Panc1 (cell line): ENCODE data around the gene HSPA12A. TPM values are rescaled to one million over a fixed set of nuclear protein-coding genes. Genes with fewer than 3 reads are reported as not detected.

Experiments used
- ATAC-seq: fragments of 200-7000 bp; cut with Tn5 transposase; 2 replicates; pipeline ENCODE4 v1.9.1; 2020; ENCODE audit warnings: mild to moderate bottlenecking, moderate library complexity
- BruUV-seq: library from RNA; stranded (reverse); fragments of 400-500 nt; replicated peaks from 2 replicates; lab custom pipeline; 2021; lab: Mats Ljungman, UMichigan
- CTCF ChIA-PET: fragments of 300-600 bp; sonication (Branson Sonifier 250); formaldehyde crosslinking; loops from one replicate; lab custom pipeline; 2022; ENCODE audit warnings: antibody characterized with exemption; lab: Charles Lee
- POLR2A ChIA-PET: fragments of 300-600 bp; sonication (Branson Sonifier 250); formaldehyde crosslinking; loops from one replicate; lab custom pipeline; 2022; ENCODE audit warnings: antibody characterized with exemption; lab: Charles Lee
- DNase-seq: peaks from one replicate; pipeline ENCODE4 v3.0.0-alpha.2; 2010; ENCODE audit warnings: low read depth, low spot score
- H3K27ac ChIP-seq: 2 replicates; pipeline ENCODE4 v1.5.1; 2011; ENCODE audit warnings: mild to moderate bottlenecking, low read length, inconsistent platforms
- H3K27me3 ChIP-seq: fragments of 200-500 bp; sonication (Bioruptor generic); 2 replicates; pipeline ENCODE4 v1.6.0; 2014; ENCODE audit warnings: low read length, inconsistent platforms; ENCODE audit not compliant: control insufficient read depth, insufficient read depth
- H3K36me3 ChIP-seq: fragments of 200-500 bp; sonication (Bioruptor generic); 2 replicates; pipeline ENCODE4 v1.5.1; 2014; ENCODE audit warnings: inconsistent platforms, mild to moderate bottlenecking, low read length, moderate library complexity; ENCODE audit not compliant: control insufficient read depth, insufficient read depth
- H3K4me1 ChIP-seq: 2 replicates; pipeline ENCODE4 v1.5.1; 2011; ENCODE audit warnings: inconsistent platforms, mild to moderate bottlenecking, low read length, moderate library complexity; ENCODE audit not compliant: control insufficient read depth, insufficient read depth
- H3K4me3 ChIP-seq, 2 experiments: 2 replicates each; pipeline ENCODE4 v1.5.1; 2011 to 2012; ENCODE audit warnings: low read depth in 2 of 2, low read length in 2 of 2, mild to moderate bottlenecking in 2 of 2, inconsistent platforms in 1 of 2, moderate library complexity in 1 of 2
- H3K9me3 ChIP-seq: fragments of 200-500 bp; sonication (Bioruptor generic); 2 replicates; pipeline ENCODE4 v1.5.1; 2014; ENCODE audit warnings: low read depth, mild to moderate bottlenecking, inconsistent platforms, low read length, moderate library complexity; ENCODE audit not compliant: control insufficient read depth, insufficient read depth
- POLR2AphosphoS5 ChIP-seq: IDR thresholded peaks from 2 replicates; pipeline ENCODE4 v1.6.1; 2012; ENCODE audit warnings: mild to moderate bottlenecking, low read depth, low read length, moderate library complexity
- SIN3A ChIP-seq: IDR thresholded peaks from 2 replicates; pipeline ENCODE4 v1.6.1; 2012; ENCODE audit warnings: low read depth, mild to moderate bottlenecking, low read length, moderate library complexity, borderline replicate concordance; ENCODE audit not compliant: insufficient read depth
- TCF7L2 ChIP-seq: IDR thresholded peaks from 2 replicates; pipeline ENCODE4 v1.6.1; 2011; ENCODE audit warnings: mild to moderate bottlenecking, low read depth, low read length, inconsistent platforms
- in situ Hi-C: cut with HindIII; loops from 2 replicates; pipeline ENCODE4 v1.10.0; 2016; ENCODE audit warnings: low sequenced_read_pairs, low pct_unique_long_range_greater_than_20kb
- intact Hi-C: fragments of 100-400 bp; cut with micrococcal nuclease; formaldehyde crosslinking; loops from one replicate; pipeline ENCODE4 v1.10.0; 2022; ENCODE audit not compliant: unreplicated experiment
- total RNA-seq: library from RNA; stranded (reverse); gene quantifications from one replicate; pipeline ENCODE4 v1.2.1, GENCODE V29; 2021; ENCODE audit not compliant: unreplicated experiment
- TF ChIP-seq, protein P1 (sequence below), 2 experiments: IDR thresholded peaks; 2 replicates each; pipeline ENCODE4 v1.6.1; 2011 to 2012; ENCODE audit warnings: low read depth in 2 of 2, control low read depth in 1 of 2, low read length in 1 of 2, mild to moderate bottlenecking in 1 of 2, moderate library complexity in 1 of 2; ENCODE audit not compliant: insufficient read depth in 1 of 2
- TF ChIP-seq, protein P2 (sequence below): fragments of 450-650 bp; IDR thresholded peaks from 2 replicates; pipeline ENCODE4 v1.5.1; 2017; ENCODE audit warnings: mild to moderate bottlenecking

HSPA12A gene
- total RNA-seq, 1 experiment from 2014 or later, result 7.7 TPM

DNA sequence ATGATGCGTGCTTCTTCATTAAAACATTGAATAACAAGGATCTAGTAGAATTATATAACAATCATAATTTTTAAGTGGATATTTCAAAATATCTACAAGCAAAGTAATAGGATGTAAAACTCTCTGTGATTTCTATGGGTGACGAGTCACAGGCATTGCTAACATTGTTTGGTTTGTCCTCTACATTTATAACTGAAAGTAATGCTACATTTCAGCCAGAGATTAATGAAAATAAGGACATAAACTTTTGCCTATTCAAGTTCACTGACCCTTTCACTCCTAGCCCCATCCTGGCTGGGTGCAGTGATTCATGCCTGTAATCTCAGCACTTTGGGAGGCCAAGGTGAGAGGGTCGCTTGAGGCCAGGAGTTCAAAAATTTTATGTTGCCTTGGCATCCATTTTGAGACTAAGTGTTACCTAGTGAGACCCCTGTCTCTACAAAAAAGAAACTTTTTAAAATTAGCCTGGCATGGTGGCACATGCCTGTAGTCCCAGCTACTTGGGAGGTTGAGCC is 38.4 kb upstream of the HSPA12A start:
- POLR2A ChIA-PET, result no interaction called here
- in situ Hi-C loops (no loop called here), intact Hi-C loops (no loop called here)
- Histone ChIP-seq H3K9me3 (no peaks in the 10 kb centered on the region), H3K4me3 (no peak overlapping the region), H3K27ac (no peak overlapping the region), H3K4me1 (no peaks in the 10 kb centered on the region), H3K27me3 (no peaks in the 10 kb centered on the region), H3K36me3 (no peaks in the 10 kb centered on the region)
- no peak for TF ChIP-seq TCF7L2
- TF ChIP-seq, protein P1, sequence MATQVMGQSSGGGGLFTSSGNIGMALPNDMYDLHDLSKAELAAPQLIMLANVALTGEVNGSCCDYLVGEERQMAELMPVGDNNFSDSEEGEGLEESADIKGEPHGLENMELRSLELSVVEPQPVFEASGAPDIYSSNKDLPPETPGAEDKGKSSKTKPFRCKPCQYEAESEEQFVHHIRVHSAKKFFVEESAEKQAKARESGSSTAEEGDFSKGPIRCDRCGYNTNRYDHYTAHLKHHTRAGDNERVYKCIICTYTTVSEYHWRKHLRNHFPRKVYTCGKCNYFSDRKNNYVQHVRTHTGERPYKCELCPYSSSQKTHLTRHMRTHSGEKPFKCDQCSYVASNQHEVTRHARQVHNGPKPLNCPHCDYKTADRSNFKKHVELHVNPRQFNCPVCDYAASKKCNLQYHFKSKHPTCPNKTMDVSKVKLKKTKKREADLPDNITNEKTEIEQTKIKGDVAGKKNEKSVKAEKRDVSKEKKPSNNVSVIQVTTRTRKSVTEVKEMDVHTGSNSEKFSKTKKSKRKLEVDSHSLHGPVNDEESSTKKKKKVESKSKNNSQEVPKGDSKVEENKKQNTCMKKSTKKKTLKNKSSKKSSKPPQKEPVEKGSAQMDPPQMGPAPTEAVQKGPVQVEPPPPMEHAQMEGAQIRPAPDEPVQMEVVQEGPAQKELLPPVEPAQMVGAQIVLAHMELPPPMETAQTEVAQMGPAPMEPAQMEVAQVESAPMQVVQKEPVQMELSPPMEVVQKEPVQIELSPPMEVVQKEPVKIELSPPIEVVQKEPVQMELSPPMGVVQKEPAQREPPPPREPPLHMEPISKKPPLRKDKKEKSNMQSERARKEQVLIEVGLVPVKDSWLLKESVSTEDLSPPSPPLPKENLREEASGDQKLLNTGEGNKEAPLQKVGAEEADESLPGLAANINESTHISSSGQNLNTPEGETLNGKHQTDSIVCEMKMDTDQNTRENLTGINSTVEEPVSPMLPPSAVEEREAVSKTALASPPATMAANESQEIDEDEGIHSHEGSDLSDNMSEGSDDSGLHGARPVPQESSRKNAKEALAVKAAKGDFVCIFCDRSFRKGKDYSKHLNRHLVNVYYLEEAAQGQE (IDR thresholded peaks at IDR 0.05; ENCODE audit: insufficient read depth in 1 of 2, low read depth in 2 of 2, low read length in 1 of 2), result no peak
- no peak for TF ChIP-seq POLR2AphosphoS5
- TF ChIP-seq, protein P2, sequence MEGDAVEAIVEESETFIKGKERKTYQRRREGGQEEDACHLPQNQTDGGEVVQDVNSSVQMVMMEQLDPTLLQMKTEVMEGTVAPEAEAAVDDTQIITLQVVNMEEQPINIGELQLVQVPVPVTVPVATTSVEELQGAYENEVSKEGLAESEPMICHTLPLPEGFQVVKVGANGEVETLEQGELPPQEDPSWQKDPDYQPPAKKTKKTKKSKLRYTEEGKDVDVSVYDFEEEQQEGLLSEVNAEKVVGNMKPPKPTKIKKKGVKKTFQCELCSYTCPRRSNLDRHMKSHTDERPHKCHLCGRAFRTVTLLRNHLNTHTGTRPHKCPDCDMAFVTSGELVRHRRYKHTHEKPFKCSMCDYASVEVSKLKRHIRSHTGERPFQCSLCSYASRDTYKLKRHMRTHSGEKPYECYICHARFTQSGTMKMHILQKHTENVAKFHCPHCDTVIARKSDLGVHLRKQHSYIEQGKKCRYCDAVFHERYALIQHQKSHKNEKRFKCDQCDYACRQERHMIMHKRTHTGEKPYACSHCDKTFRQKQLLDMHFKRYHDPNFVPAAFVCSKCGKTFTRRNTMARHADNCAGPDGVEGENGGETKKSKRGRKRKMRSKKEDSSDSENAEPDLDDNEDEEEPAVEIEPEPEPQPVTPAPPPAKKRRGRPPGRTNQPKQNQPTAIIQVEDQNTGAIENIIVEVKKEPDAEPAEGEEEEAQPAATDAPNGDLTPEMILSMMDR, result no peak
- BruUV-seq, result no TSS peak
- ATAC-seq (no peak), DNase-seq (no peak)
- CTCF ChIA-PET, result no interaction called here

DNA sequence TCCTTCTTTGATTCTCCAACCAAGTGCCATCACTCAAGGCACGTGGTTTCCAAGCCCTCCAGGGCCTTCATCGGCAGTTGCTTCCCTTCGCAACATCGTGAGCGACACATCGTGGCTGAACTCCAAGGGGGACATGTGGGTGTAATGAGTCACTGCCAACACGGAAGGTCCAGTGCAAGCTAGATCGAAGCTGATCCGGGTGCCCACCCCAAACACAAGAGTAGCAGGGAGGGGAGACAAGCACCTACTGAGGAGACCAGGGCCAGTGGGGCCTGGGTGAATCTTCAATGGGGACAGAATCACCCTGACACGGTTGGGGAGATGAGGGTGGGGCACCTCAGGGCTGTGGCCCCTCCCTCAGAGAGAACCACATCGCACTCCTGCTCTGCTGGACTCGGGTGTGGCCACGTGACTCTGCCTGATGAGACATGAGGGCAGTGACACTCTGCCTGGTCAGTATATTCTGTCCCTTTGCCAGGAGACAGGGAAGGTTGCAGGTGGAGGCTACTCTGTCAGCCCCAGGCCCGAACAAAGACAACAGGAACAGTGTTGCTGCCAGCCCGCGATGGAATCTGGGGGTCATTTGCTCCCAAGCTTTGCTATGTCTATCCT is 36.8 kb upstream of the HSPA12A start:
- TF ChIP-seq, protein P2, result no peak
- TF ChIP-seq, protein P1 (IDR thresholded peaks at IDR 0.05; ENCODE audit: insufficient read depth in 1 of 2, low read depth in 2 of 2, low read length in 1 of 2), result no peak
- TF ChIP-seq SIN3A (no peak), TCF7L2 (no peak), POLR2AphosphoS5 (no peak)
- no TSS peak for BruUV-seq
- CTCF ChIA-PET, result no interaction called here
- Histone ChIP-seq H3K27me3 (no peaks in the 10 kb centered on the region), H3K27ac (no peak overlapping the region), H3K9me3 (no peaks in the 10 kb centered on the region), H3K4me3 (no peak overlapping the region), H3K4me1 (no peaks in the 10 kb centered on the region), H3K36me3 (no peaks in the 10 kb centered on the region)
- in situ Hi-C loops (loop anchor here (10.0 kb wide), 1 partner anchor 94 kb away; no protein-coding TSS in a partner anchor), intact Hi-C loops (no loop called here)
- POLR2A ChIA-PET, result interaction anchor here (0.6 kb wide), 1 partner anchor 227 kb away, joined by 7 read pairs; no protein-coding TSS in a partner anchor
- ATAC-seq (no peak), DNase-seq (no peak)
